HUES48 (cell line): Measurements from ENCODE around the gene KRTAP2-2.
"Not testable (repeated sequence)": the region's sequence is repeated elsewhere in the genome, so short reads cannot be mapped to it uniquely, and the experiment has no call there.

Experiments
- H3K27ac ChIP-seq: one replicate; pipeline ENCODE4 v1.7.0; 2013; ENCODE audit warnings: low read depth, low read length, inconsistent platforms
- H3K27me3 ChIP-seq: 2 replicates; pipeline ENCODE4 v1.6.1; 2013; ENCODE audit warnings: mild to moderate bottlenecking, low read length; ENCODE audit not compliant: control insufficient read depth, insufficient read depth
- H3K36me3 ChIP-seq: 2 replicates; pipeline ENCODE4 v1.6.1; 2013; ENCODE audit warnings: low read length; ENCODE audit not compliant: control insufficient read depth, insufficient read depth
- H3K4me1 ChIP-seq: 2 replicates; pipeline ENCODE4 v1.6.1; 2013; ENCODE audit warnings: mild to moderate bottlenecking, low read length; ENCODE audit not compliant: control insufficient read depth, insufficient read depth
- H3K4me3 ChIP-seq: 2 replicates; pipeline ENCODE4 v1.5.1; 2013; ENCODE audit warnings: mild to moderate bottlenecking, low read depth, low read length
- H3K9ac ChIP-seq: 2 replicates; pipeline ENCODE4 v1.6.1; 2013; ENCODE audit warnings: mild to moderate bottlenecking, low read depth, low read length, moderate library complexity
- H3K9me3 ChIP-seq: 2 replicates; pipeline ENCODE4 v1.6.1; 2013; ENCODE audit warnings: low read length; ENCODE audit not compliant: control insufficient read depth, insufficient read depth

The KRTAP2-2 gene, protein sequence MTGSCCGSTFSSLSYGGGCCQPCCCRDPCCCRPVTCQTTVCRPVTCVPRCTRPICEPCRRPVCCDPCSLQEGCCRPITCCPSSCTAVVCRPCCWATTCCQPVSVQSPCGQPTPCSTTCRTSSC

DNA sequence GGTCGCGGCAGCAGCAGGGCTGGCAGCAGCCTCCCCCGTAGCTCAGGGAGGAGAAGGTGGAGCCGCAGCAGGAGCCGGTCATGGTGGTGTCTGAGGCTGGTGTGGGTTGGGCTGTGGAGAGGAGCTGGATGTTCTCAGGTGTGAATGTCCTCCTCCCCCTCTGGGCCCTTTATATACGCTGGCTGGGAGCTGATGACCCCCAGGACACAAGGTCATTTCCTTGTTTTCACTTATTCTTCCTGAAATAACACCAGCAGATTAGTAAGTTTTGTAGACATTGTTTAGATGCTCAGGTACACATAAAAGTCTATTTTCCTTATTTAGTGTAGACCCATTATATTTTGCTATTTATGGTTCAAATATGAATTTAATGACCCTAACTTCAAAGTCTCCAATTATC, at the start of gene KRTAP2-2:
TSS of gene KRTAP2-2 (minus strand) at position 101 of the 400 bp plus-strand sequence. CDS start at position 82, 19 bp downstream.
- not testable (repeated sequence) for H3K27me3 ChIP-seq, H3K36me3 ChIP-seq, H3K9me3 ChIP-seq, H3K4me3 ChIP-seq, H3K9ac ChIP-seq, H3K27ac ChIP-seq, H3K4me1 ChIP-seq

DNA sequence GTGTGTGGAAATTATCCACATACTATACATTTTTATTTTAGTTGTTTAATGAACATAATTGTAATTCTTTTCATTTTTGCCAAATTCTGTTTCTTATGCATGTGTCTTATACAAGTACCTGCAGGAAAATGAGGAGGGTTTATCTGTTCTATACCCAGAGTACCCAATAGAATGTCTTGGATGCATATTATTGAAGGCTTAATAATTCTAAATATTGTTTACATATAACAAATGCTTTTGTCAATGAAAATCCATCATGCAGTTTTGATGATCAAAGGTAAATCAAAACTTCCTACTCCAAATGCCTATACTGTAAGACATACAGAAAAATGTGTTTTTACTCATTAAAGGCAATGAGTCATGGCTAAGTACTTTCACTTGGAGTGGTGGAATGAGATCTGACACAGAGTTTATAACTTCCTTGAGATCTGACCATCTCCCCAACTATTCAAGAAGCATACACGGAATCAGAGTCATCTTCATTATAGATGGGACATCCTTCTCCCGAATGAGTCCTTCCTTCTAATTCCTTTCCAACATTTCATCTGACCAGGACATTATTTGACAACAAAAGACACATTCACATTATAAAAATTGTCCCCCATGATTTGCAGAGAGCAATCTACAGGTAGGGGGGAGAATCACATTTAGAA, 49.5 kb upstream of the KRTAP2-2 start:
- not testable (repeated sequence) for H3K27me3 ChIP-seq, H3K9ac ChIP-seq, H3K4me3 ChIP-seq, H3K27ac ChIP-seq, H3K9me3 ChIP-seq, H3K36me3 ChIP-seq
- peaks cover 21% of the 10 kb centered on the region for H3K4me1 ChIP-seq

GRCh38 chr17:41103896-41104295, 48.9 kb upstream of the KRTAP2-2 start:
- no peak overlapping the region for H3K4me3 ChIP-seq
- 0 out of 2 replicates have a peak, but pooled peaks cover 8% of the 10 kb centered on the region for H3K9me3 ChIP-seq
- H3K4me1 ChIP-seq, result peaks cover 21% of the 10 kb centered on the region
- no peaks in the 10 kb centered on the region for H3K27me3 ChIP-seq
- no peak overlapping the region for H3K9ac ChIP-seq
- H3K27ac ChIP-seq, result no peak overlapping the region
- H3K36me3 ChIP-seq, result no peaks in the 10 kb centered on the region

DNA sequence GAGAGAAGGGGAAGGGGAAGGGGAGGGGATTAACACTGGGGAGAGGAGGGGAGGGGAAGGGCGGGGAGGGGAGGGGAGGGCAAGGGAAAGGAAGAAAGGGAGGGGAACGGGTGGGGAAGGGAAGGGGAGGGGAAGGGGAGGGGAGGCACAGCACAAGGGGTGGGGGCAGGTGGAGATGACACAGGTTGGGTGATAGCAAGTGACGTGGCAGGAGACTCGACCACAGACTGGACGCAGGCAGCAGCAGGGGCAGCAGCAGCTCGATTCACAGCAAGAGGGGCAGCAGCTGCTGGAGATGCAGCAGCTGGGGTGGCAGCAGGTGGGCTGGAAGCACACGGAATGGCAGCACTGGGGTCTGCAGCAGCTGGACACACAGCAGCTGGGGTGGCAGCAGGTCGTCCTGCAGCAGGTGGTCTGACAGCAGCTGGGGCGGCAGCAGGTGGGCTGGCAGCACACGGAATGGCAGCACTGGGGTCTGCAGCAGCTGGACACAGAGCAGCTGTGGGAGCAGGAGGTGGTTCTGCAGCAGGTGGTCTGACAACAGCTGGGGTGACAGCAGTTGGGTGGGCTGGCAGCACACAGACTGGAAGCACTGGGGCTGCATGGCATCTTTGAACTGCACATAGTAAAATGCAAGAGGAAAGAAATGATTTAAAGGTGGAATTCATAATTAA, 46.7 kb upstream of the KRTAP2-2 start, which contains the start of gene KRTAP4-16:
TSS of gene KRTAP4-16 (minus strand) at position 624 of the 674 bp plus-strand sequence. CDS start at position 624, 0 bp downstream.
- H3K27me3 ChIP-seq, result no peaks in the 10 kb centered on the region
- no peaks in the 10 kb centered on the region for H3K36me3 ChIP-seq
- H3K9ac ChIP-seq, result no peak within 1 kb of the TSS
- peaks cover 4% of the 10 kb centered on the region; the same call in 1 of the 2 replicates for H3K4me1 ChIP-seq
- H3K4me3 ChIP-seq, result no peak within 1 kb of the TSS
- H3K9me3 ChIP-seq, result no peaks in the 10 kb centered on the region
- H3K27ac ChIP-seq, result no peak within 1 kb of the TSS

DNA sequence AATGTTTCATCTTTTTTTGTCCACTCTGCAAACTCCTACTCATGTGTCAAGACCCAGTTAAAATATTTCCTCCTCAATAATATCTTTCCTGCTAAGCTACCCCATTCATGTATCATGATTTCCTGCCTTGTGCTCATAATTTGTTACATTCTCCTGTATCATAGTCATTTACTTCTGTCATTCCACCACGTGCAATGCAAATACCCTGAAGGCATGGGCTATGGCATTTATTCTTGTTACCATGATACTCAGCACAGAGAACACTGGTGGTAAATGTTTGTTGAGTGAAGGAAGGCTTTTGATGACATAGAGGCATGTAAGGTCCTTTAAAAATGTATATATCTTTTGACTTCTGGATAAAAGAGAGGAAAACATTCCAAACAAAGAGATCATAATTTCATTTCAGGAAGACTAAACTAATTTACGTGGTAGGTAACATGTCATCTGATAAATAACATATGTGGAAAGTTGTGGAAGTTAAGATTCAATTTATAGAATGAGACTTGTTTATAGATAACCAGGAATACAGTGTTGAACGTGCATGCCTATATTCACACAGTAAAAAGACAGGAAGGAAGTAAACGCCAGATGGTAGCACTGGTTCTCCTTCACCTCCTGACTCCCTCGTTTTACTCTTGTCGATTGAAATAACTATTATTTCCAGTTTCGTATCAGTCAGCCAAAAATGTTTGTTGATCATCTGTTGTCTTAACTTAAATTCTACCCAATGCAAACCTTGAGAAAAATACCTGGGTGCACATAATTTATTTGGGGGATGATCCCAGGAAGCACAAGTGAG, 44.9 kb upstream of the KRTAP2-2 start:
- H3K9ac ChIP-seq, H3K4me3 ChIP-seq, H3K9me3 ChIP-seq, H3K27ac ChIP-seq, H3K4me1 ChIP-seq, H3K27me3 ChIP-seq, H3K36me3 ChIP-seq: not testable (repeated sequence)

DNA sequence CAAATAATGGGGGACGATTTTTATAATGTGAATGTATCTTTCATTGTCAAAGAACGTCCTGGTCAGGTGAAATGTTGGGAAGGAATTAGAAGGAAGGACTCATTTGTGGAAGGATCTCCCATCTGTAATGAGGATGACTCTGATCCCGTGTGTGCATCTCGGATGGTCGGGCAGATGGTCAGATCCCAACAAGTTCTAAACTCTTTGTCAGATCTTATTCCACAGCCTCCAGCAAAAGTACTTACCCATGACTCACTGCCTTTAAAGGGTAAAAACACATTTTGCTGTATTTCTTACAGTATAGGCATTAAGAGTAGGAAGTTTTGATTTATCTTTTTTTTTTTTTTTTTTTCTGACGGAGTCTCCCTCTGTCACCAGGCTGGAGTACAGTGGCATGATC, 43.5 kb upstream of the KRTAP2-2 start:
- no peaks in the 10 kb centered on the region for H3K4me1 ChIP-seq
- no peaks in the 10 kb centered on the region for H3K36me3 ChIP-seq
- H3K4me3 ChIP-seq, result no peak overlapping the region
- H3K9me3 ChIP-seq, result 0 out of 2 replicates have a peak, but pooled peaks cover 2% of the 10 kb centered on the region
- H3K9ac ChIP-seq, result no peak overlapping the region
- no peaks in the 10 kb centered on the region for H3K27me3 ChIP-seq
- no peak overlapping the region for H3K27ac ChIP-seq

DNA sequence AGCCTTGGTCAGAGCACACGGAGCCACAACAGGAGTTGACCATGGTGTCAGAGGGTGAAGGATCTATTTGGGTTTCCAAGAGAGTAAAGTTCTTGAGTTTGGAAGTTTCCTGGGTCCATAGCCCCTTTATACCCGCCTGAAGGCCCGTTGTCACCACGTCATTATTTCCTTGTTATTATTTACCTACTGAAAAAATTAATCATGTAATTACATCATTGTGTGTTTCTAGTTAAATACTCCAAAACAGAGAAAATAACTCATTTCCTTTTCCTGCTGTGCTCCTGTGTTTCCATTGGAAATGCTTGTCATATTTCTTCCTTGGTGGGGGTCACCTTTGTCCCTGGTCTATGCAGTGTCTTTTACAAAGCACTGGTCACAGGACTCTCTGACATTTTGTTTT, 43.0 kb upstream of the KRTAP2-2 start, which contains the start of gene KRTAP4-8:
TSS of gene KRTAP4-8 (minus strand) at position 101 of the 400 bp plus-strand sequence. CDS start at position 43, 58 bp downstream.
- Histone ChIP-seq H3K4me1 (no peaks in the 10 kb centered on the region), H3K27ac (no peak within 1 kb of the TSS)

GRCh38 chr17:41096055-41096454, 41.0 kb upstream of the KRTAP2-2 start:
- Histone ChIP-seq H3K27me3 (no peaks in the 10 kb centered on the region), H3K36me3 (no peaks in the 10 kb centered on the region), H3K9me3 (peaks cover 6% of the 10 kb centered on the region; the same call in 1 of the 2 replicates), H3K4me3 (no peak overlapping the region), H3K27ac (no peak overlapping the region), H3K4me1 (no peaks in the 10 kb centered on the region), H3K9ac (no peak overlapping the region)

More for the DNA sequence above, 43.0 kb upstream of the KRTAP2-2 start, which contains the start of gene KRTAP4-8:
- Histone ChIP-seq H3K9me3 (0 out of 2 replicates have a peak, but pooled peaks cover 3% of the 10 kb centered on the region), H3K36me3 (no peaks in the 10 kb centered on the region), H3K27me3 (no peaks in the 10 kb centered on the region), H3K9ac (no peak within 1 kb of the TSS), H3K4me3 (no peak within 1 kb of the TSS)

- H3K4me3 ChIP-seq, H3K27me3 ChIP-seq, H3K27ac ChIP-seq, H3K9me3 ChIP-seq, H3K9ac ChIP-seq, H3K4me1 ChIP-seq, H3K36me3 ChIP-seq: not testable (repeated sequence)
Observed at GRCh38 chr17:41088760-41089352, 33.8 kb upstream of the KRTAP2-2 start.

DNA sequence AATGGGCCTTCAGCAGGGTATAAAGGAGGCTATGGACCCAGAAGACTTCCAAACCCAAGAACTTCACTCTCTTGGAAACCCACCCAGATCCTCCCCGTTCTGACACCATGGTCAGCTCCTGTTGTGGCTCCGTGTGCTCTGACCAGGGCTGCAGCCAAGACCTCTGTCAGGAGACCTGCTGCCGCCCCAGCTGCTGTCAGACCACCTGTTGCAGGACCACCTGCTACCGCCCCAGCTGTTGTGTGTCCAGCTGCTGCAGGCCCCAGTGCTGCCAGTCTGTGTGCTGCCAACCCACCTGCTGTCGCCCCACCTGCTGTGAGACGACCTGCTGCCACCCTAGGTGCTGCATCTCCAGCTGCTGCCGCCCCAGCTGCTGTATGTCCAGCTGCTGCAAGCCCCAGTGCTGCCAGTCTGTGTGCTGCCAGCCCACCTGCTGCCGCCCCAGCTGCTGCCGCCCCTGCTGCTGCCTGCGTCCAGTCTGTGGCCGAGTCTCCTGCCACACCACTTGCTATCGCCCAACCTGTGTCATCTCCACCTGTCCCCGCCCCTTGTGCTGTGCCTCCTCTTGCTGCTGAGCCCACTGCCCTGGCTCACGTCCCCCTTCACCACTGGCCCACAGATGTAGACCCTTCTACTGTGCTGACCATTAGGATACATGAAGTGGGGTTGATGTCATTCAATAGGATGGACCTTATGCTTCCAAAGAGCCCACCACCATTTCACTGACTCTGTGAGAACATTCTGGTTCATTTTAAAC, 29.2 kb upstream of the KRTAP2-2 start, which contains the start of gene KRTAP4-7:
TSS of gene KRTAP4-7 (plus strand) at position 51 of the 757 bp plus-strand sequence. CDS start at position 108, 57 bp downstream.
- H3K4me3 ChIP-seq, H3K4me1 ChIP-seq, H3K36me3 ChIP-seq, H3K9ac ChIP-seq, H3K9me3 ChIP-seq, H3K27ac ChIP-seq, H3K27me3 ChIP-seq: not testable (repeated sequence)
